GM23338 (cell line): ENCODE results near the gene OTUB1.

ENCODE experiments used
- CTCF ChIP-seq, 2 experiments: fragments of 200-600 bp in 1 of 2; sonication (generic) in 1 of 2; conservative IDR thresholded peaks; 2 replicates each; pipeline versions ENCODE4 v1.5.1 to v1.6.1; 2016 to 2017; ENCODE audit warnings: antibody characterized with exemption in 2 of 2, low read depth in 2 of 2, mild to moderate bottlenecking in 2 of 2, moderate library complexity in 1 of 2
- EZH2 ChIP-seq: fragments of 200-600 bp; sonication (generic); IDR thresholded peaks from one replicate; pipeline ENCODE4 v1.8.0; 2017; ENCODE audit warnings: antibody characterized with exemption, mild to moderate bottlenecking, low read depth; ENCODE audit not compliant: unreplicated experiment

- TF ChIP-seq CTCF (conservative IDR thresholded peaks at IDR 0.05; ENCODE audit: low read depth in 2 of 2) (no peak), EZH2 (peak; percentile 74)
Observed at GRCh38 chr11:64035081-64035524, 48.9 kb downstream of the OTUB1 start.
